Glutamatergic neuron (in vitro differentiated cells): ENCODE measurements around the gene ARID4A. TPM values are rescaled to one million over a fixed set of nuclear protein-coding genes. Genes with fewer than 3 reads are reported as not detected.
"Not testable (repeated sequence)": the region's sequence is repeated elsewhere in the genome, so short reads cannot be mapped to it uniquely, and the experiment has no call there.

Experiments used
- DNase-seq: peaks from one replicate; pipeline ENCODE4 v3.0.0; 2022
- H3K27ac Mint-ChIP-seq: one replicate; pipeline ENCODE4 v1.8.0; 2020; ENCODE audit warnings: mild to moderate bottlenecking, mixed read lengths, inconsistent platforms; ENCODE audit not compliant: unreplicated experiment
- H3K27me3 Mint-ChIP-seq: one replicate; pipeline ENCODE4 v1.8.0; 2020; ENCODE audit warnings: mild to moderate bottlenecking, moderate library complexity, mixed read lengths, inconsistent platforms; ENCODE audit not compliant: unreplicated experiment
- H3K36me3 Mint-ChIP-seq: one replicate; pipeline ENCODE4 v1.8.0; 2020; ENCODE audit warnings: mild to moderate bottlenecking, mixed read lengths, inconsistent platforms; ENCODE audit not compliant: unreplicated experiment
- H3K4me1 Mint-ChIP-seq: one replicate; pipeline ENCODE4 v1.8.0; 2020; ENCODE audit warnings: mild to moderate bottlenecking, low read depth, mixed read lengths, inconsistent platforms; ENCODE audit not compliant: unreplicated experiment
- H3K4me3 Mint-ChIP-seq: one replicate; pipeline ENCODE4 v1.8.0; 2020; ENCODE audit warnings: mild to moderate bottlenecking, mixed read lengths, inconsistent platforms; ENCODE audit not compliant: unreplicated experiment
- H3K9me3 Mint-ChIP-seq: one replicate; pipeline ENCODE4 v1.8.0; 2020; ENCODE audit warnings: mild to moderate bottlenecking, moderate library complexity, mixed read lengths, inconsistent platforms; ENCODE audit not compliant: unreplicated experiment
- CTCF ChIP-seq: fragments of 200-600 bp; sonication (generic); IDR thresholded peaks from one replicate; pipeline ENCODE4 v1.5.0; 2021; ENCODE audit not compliant: partially characterized antibody, unreplicated experiment
- long read RNA-seq: library from polyadenylated mRNA; unstranded; transcript quantifications from one replicate; pipeline ENCODE4 v2.0.0, GENCODE V29; 2020; ENCODE audit not compliant: unreplicated experiment
- total RNA-seq: library from RNA; stranded (reverse); fragmentation: NEBNext Ultra II Directional; extraction: Animal tissue kit (Norgen Biotek cat#: 25700); gene quantifications from one replicate; pipeline ENCODE4 v1.2.1, GENCODE V29; 2021; ENCODE audit not compliant: unreplicated experiment

ARID4A gene
- total RNA-seq = 22.4 TPM
- long read RNA-seq, partial matches to known transcripts = 16 of 21 reads
- long read RNA-seq, other reads (novel, unspliced or antisense) = 5 of 21 reads

- peaks cover 10% of the 10 kb centered on the region for H3K9me3 Mint-ChIP-seq
- no peak for TF ChIP-seq CTCF
- H3K36me3 Mint-ChIP-seq = no peaks in the 10 kb centered on the region
- peaks cover 4% of the 10 kb centered on the region for H3K27me3 Mint-ChIP-seq
- H3K27ac Mint-ChIP-seq = no peak within 1 kb of the TSS
- no peak within 1 kb of the TSS for H3K4me3 Mint-ChIP-seq
- peaks cover 3% of the 10 kb centered on the region for H3K4me1 Mint-ChIP-seq
- DNase-seq = peak; percentile 74
Measured at GRCh38 chr14:58298477-58299400, at the start of gene ARID4A. ARID4A (plus strand) TSS chr14:58298555; CDS start chr14:58299855, 1,300 bp downstream.

GRCh38 chr14:58249611-58250010 is 48.7 kb upstream of the ARID4A start:
- Mint-ChIP-seq H3K27ac (no peak overlapping the region), H3K27me3 (no peaks in the 10 kb centered on the region), H3K4me1 (peaks cover 2% of the 10 kb centered on the region), H3K36me3 (no peaks in the 10 kb centered on the region), H3K4me3 (no peak overlapping the region), H3K9me3 (peaks cover 4% of the 10 kb centered on the region)
- no peak for TF ChIP-seq CTCF
- no peak for DNase-seq

GRCh38 chr14:58258156-58258555 is 40.2 kb upstream of the ARID4A start:
- Mint-ChIP-seq H3K9me3 (no peaks in the 10 kb centered on the region), H3K27ac (no peak overlapping the region), H3K4me1 (no peaks in the 10 kb centered on the region), H3K36me3 (no peaks in the 10 kb centered on the region), H3K27me3 (no peaks in the 10 kb centered on the region), H3K4me3 (no peak overlapping the region)
- no peak for TF ChIP-seq CTCF
- no peak for DNase-seq

- H3K9me3 Mint-ChIP-seq, H3K4me1 Mint-ChIP-seq, H3K36me3 Mint-ChIP-seq, H3K27me3 Mint-ChIP-seq, H3K4me3 Mint-ChIP-seq, DNase-seq, H3K27ac Mint-ChIP-seq: not testable (repeated sequence)
Measured at GRCh38 chr14:58262005-58262404, 36.4 kb upstream of the ARID4A start.

- no peak for TF ChIP-seq CTCF
- H3K4me1 Mint-ChIP-seq = no peaks in the 10 kb centered on the region
- H3K27me3 Mint-ChIP-seq = no peaks in the 10 kb centered on the region
- peaks cover 2% of the 10 kb centered on the region for H3K9me3 Mint-ChIP-seq
- DNase-seq = no peak
- H3K4me3 Mint-ChIP-seq = no peak overlapping the region
- no peak overlapping the region for H3K27ac Mint-ChIP-seq
- H3K36me3 Mint-ChIP-seq = no peaks in the 10 kb centered on the region
Measured at GRCh38 chr14:58265401-58265800, 33.0 kb upstream of the ARID4A start.
